ENCODE data around the gene CELSR1. TPM values are rescaled to one million over a fixed set of nuclear protein-coding genes. Genes with fewer than 3 reads are reported as not detected.

Gene CELSR1
- total and polyA plus RNA-seq, 2 donors (not counting 1 experiment from before 2014, with no cell fraction given): 30.2 to 34.8 TPM

- WGBS (ENCODE audit: insufficient coverage): 92% methylated on average over 16 of the region's 16 CpGs
- intact Hi-C loops (cut with micrococcal nuclease): no loop called here
- no peak for DNase-seq
- ChIA-PET CTCF (no interaction called here), POLR2A (no interaction called here)
- no peak overlapping the region for H3K27ac Mint-ChIP-seq
- Histone ChIP-seq H3K79me2 (ENCODE audit: control insufficient read depth, insufficient read depth, low read length) (no peaks in the 10 kb centered on the region), H2AFZ (ENCODE audit: insufficient read depth, low read depth, low read length, poor library complexity, severe bottlenecking) (no peak overlapping the region), H3K27me3 (replicated peaks in 1 of 4; ENCODE audit: control extremely low read depth in 1 of 4, control insufficient read depth in 3 of 4, insufficient read depth in 4 of 4, low read length in 3 of 4) (peaks cover 0 to 4% (median 0%) of the 10 kb centered on the region in 4 experiments), H3K4me2 (replicated peaks; ENCODE audit: low read depth, low read length, poor library complexity, severe bottlenecking) (no peak overlapping the region), H3K9me3 (ENCODE audit: control extremely low read depth in 1 of 3, control insufficient read depth in 2 of 3, insufficient read depth in 1 of 3, low read length in 2 of 3) (peaks cover 0 to 3% (median 3%) of the 10 kb centered on the region in 3 donors), H3K4me3 (ENCODE audit: control extremely low read depth in 1 of 5, extremely low read depth in 1 of 5, insufficient read depth in 1 of 5, low read depth in 2 of 5, low read length in 4 of 5) (no peak overlapping the region), H3K36me3 (replicated peaks in 1 of 2; ENCODE audit: control extremely low read depth in 1 of 2, control insufficient read depth in 1 of 2, extremely low read depth in 1 of 2, insufficient read depth in 2 of 2, low read length in 1 of 2) (no peaks in the 10 kb centered on the region), H4K20me1 (ENCODE audit: control insufficient read depth, insufficient read depth, low read length, poor library complexity, severe bottlenecking) (no peaks in the 10 kb centered on the region), H3K27ac (ENCODE audit: low read length in 2 of 2) (no peak overlapping the region), H3K9ac (ENCODE audit: low read length) (no peak overlapping the region), H3K4me1 (ENCODE audit: control insufficient read depth in 2 of 2, insufficient read depth in 2 of 2, low read length in 2 of 2) (no peaks in the 10 kb centered on the region)
- no peak for TF ChIP-seq EZH2 (IDR thresholded peaks at IDR 0.05; ENCODE audit: borderline replicate concordance, insufficient read depth, low read depth, low read length, poor library complexity, severe bottlenecking)
- TF ChIP-seq CTCF (IDR thresholded peaks at IDR 0.05): no peak
- H3K27me3 Mint-ChIP-seq: peaks cover 19% of the 10 kb centered on the region
- H3K9me3 Mint-ChIP-seq (ENCODE audit: insufficient read depth): no peaks in the 10 kb centered on the region
- H3K4me1 Mint-ChIP-seq: peaks cover 7% of the 10 kb centered on the region
- ATAC-seq (ENCODE audit: low read depth): no peak
- no peak overlapping the region for H3K4me3 Mint-ChIP-seq
These were observed 53.1 kb downstream of the CELSR1 start for GRCh38 chr22:46484156-46484860.

- POLR2A ChIA-PET: no interaction called here
These were observed 54.1 kb downstream of the CELSR1 start for GRCh38 chr22:46483353-46483752.

More at GRCh38 chr22:46483353-46483752, 54.1 kb downstream of the CELSR1 start:
- H3K9me3 ChIP-seq (ENCODE audit: control extremely low read depth in 1 of 3, control insufficient read depth in 2 of 3, insufficient read depth in 1 of 3, low read length in 2 of 3): peaks cover 0 to 3% (median 3%) of the 10 kb centered on the region in 3 donors
- H3K4me2 ChIP-seq (replicated peaks; ENCODE audit: low read depth, low read length, poor library complexity, severe bottlenecking): no peak overlapping the region
- TF ChIP-seq CTCF (IDR thresholded peaks at IDR 0.05) (no peak), EZH2 (IDR thresholded peaks at IDR 0.05; ENCODE audit: borderline replicate concordance, insufficient read depth, low read depth, low read length, poor library complexity, severe bottlenecking) (no peak)
- DNase-seq (no peak), ATAC-seq (ENCODE audit: low read depth) (no peak)
- H3K4me1 Mint-ChIP-seq: peaks cover 7% of the 10 kb centered on the region
- no peak overlapping the region for H2AFZ ChIP-seq (ENCODE audit: insufficient read depth, low read depth, low read length, poor library complexity, severe bottlenecking)
- WGBS (ENCODE audit: insufficient coverage): 0% methylated on average over 2 of the region's 4 CpGs
- no peak overlapping the region for H3K9ac ChIP-seq (ENCODE audit: low read length)
- no peak overlapping the region for H3K4me3 ChIP-seq (ENCODE audit: control extremely low read depth in 1 of 5, extremely low read depth in 1 of 5, insufficient read depth in 1 of 5, low read depth in 2 of 5, low read length in 4 of 5)
- no peak overlapping the region for H3K27ac Mint-ChIP-seq
- no peaks in the 10 kb centered on the region for H4K20me1 ChIP-seq (ENCODE audit: control insufficient read depth, insufficient read depth, low read length, poor library complexity, severe bottlenecking)
- H3K27me3 ChIP-seq (replicated peaks in 1 of 4; ENCODE audit: control extremely low read depth in 1 of 4, control insufficient read depth in 3 of 4, insufficient read depth in 4 of 4, low read length in 3 of 4): peaks cover 0 to 4% (median 0%) of the 10 kb centered on the region in 4 experiments
- H3K4me3 Mint-ChIP-seq: no peak overlapping the region
- intact Hi-C loops (cut with micrococcal nuclease): no loop called here
- H3K36me3 ChIP-seq (replicated peaks in 1 of 2; ENCODE audit: control extremely low read depth in 1 of 2, control insufficient read depth in 1 of 2, extremely low read depth in 1 of 2, insufficient read depth in 2 of 2, low read length in 1 of 2): no peaks in the 10 kb centered on the region
- H3K9me3 Mint-ChIP-seq (ENCODE audit: insufficient read depth): no peaks in the 10 kb centered on the region
- no peaks in the 10 kb centered on the region for H3K79me2 ChIP-seq (ENCODE audit: control insufficient read depth, insufficient read depth, low read length)
- no peak overlapping the region for H3K27ac ChIP-seq (ENCODE audit: low read length in 2 of 2)
- CTCF ChIA-PET: no interaction called here
- H3K27me3 Mint-ChIP-seq: peaks cover 19% of the 10 kb centered on the region
- no peaks in the 10 kb centered on the region for H3K4me1 ChIP-seq (ENCODE audit: control insufficient read depth in 2 of 2, insufficient read depth in 2 of 2, low read length in 2 of 2)
